ENCODE results near the gene HADH.
"Not testable (repeated sequence)": the region's sequence is repeated elsewhere in the genome, so short reads cannot be mapped to it uniquely, and the experiment has no call there.

Gene HADH

GRCh38 chr4:107989537-107990386 is at the start of gene HADH:
Gene HADH (plus strand): TSS chr4:107989889. CDS start chr4:107989933, 44 bp downstream.
- DNase-seq: peak; percentile 95

GRCh38 chr4:107945809-107946208 is 43.9 kb upstream of the HADH start:
- no peak for DNase-seq

GRCh38 chr4:107950746-107951540 is 38.7 kb upstream of the HADH start:
- no peak for DNase-seq

- DNase-seq: no peak
These were observed 38.1 kb upstream of the HADH start for GRCh38 chr4:107951551-107951950.

- DNase-seq: no peak
These were observed 33.7 kb upstream of the HADH start for GRCh38 chr4:107956011-107956410.

GRCh38 chr4:107966903-107967302 is 22.8 kb upstream of the HADH start:
- no peak for DNase-seq

GRCh38 chr4:107967519-107967918 is 22.2 kb upstream of the HADH start:
- not testable (repeated sequence) for DNase-seq

GRCh38 chr4:107967921-107968320 is 21.8 kb upstream of the HADH start:
- DNase-seq: not testable (repeated sequence)

GRCh38 chr4:107970063-107970798 is 19.5 kb upstream of the HADH start:
- no peak for DNase-seq

- DNase-seq: no peak
These were observed 17.1 kb upstream of the HADH start for GRCh38 chr4:107972605-107973004.

GRCh38 chr4:107974523-107974922 is 15.2 kb upstream of the HADH start:
- DNase-seq: no peak

GRCh38 chr4:107977482-107977881 is 12.2 kb upstream of the HADH start:
- DNase-seq: no peak

- no peak for DNase-seq
These were observed 11.6 kb upstream of the HADH start for GRCh38 chr4:107977966-107978705.

GRCh38 chr4:107978716-107979451 is 10.8 kb upstream of the HADH start:
- no peak for DNase-seq

GRCh38 chr4:107987916-107988762 is 1.6 kb upstream of the HADH start:
- DNase-seq: no peak

- DNase-seq: no peak
These were observed 990 bp upstream of the HADH start for GRCh38 chr4:107988763-107989035.

- DNase-seq: no peak
These were observed 540 bp upstream of the HADH start for GRCh38 chr4:107989162-107989536.

- no peak for DNase-seq
These were observed 2.4 kb downstream of the HADH start for GRCh38 chr4:107991945-107992630.

GRCh38 chr4:107993969-107994368 is 4.3 kb downstream of the HADH start:
- DNase-seq: no peak

GRCh38 chr4:107994894-107995293 is 5.2 kb downstream of the HADH start:
- DNase-seq: no peak

All from activated CD8-positive, alpha-beta memory T cell treated with anti-CD3 and anti-CD28 coated beads for 24 hours (primary cell).